Measurements from ENCODE around the gene CFAP119. TPM values are rescaled to one million over a fixed set of nuclear protein-coding genes. Genes with fewer than 3 reads are reported as not detected.
A peak's percentile ranks its signal among the peaks of the same experiment; 100 is the strongest.

Gene CFAP119
- total and polyA plus RNA-seq, 9 of the 15 experiments (the other 6 are each of a cell fraction or from before 2014, with no cell fraction given): 5.5 to 33.7 (median 9.6) TPM

DNA sequence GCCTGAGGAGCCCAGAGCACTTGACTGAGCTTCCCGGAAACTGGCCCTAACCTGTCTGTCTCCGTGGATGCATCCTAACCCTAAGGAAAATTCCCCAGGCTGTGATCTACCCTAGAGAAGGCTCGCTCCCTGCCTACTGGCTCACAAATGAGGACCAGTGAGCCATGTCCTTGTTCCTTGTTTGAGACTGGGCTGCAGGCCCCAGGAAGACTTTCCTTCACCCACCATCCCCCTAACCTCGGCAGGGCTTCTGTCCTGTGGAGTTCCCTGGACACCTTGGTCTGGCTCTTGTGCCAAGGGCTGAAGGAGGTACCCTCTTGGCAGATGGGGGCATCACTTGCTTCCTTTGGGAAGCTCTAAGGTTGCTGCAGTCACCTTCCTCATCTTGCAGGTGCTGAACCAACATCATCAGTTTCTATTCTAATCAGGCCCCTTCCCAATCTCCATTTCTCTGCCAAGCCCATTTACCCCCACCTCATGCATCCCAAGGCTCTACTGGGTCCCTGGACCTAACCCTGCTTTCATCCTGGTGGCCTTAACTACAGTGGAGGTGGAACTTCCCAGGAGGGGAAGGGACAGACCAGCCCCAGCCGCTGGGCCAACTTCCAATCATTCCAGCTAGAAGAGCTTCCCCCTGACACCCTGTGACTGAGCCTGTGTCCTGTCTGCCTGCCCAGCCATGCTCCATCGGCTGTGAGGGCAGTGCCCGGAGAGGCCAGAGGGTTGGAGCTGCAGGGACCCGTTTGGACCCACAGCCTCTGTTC, 12.7 kb upstream of the CFAP119 start:
- no peaks in the 10 kb centered on the region for H3K27me3 ChIP-seq (ENCODE audit: control insufficient read depth in 2 of 2, insufficient read depth in 2 of 2, low read length in 2 of 2)
- H3K9ac ChIP-seq (ENCODE audit: insufficient read depth in 1 of 2, low read depth in 2 of 2, low read length in 2 of 2): peak overlapping the region; percentile 97 to 98
- DNase-seq (ENCODE audit: extremely low read depth in 1 of 4, low spot score in 3 of 4) (no peak), FAIRE-seq (no peak), ATAC-seq (no peak)
- WGBS (ENCODE audit: insufficient coverage, low coverage, missing lambda C conversion rate): 56% methylated on average over 7 of the region's 8 CpGs
- H2AFZ ChIP-seq (ENCODE audit: low read depth, low read length): no peak overlapping the region
- H3K79me2 ChIP-seq (ENCODE audit: control insufficient read depth, insufficient read depth, low read length): peaks cover 33% of the 10 kb centered on the region
- H3K4me1 ChIP-seq (replicated peaks in 1 of 2; ENCODE audit: control insufficient read depth in 2 of 2, insufficient read depth in 2 of 2, low read length in 2 of 2): peaks cover 27 to 49% of the 10 kb centered on the region in 2 experiments
- in situ Hi-C loops (cut with MboI) (no loop called here), intact Hi-C loops (cut with micrococcal nuclease) (loop anchor here (5.0 to 10.0 kb wide), 2 partner anchors 60 to 148 kb away; partner anchors contain the start of gene FBXL19)
- H3K9me1 ChIP-seq (ENCODE audit: control insufficient read depth, insufficient read depth, low read length): no peaks in the 10 kb centered on the region
- H3K9me3 ChIP-seq (replicated peaks; ENCODE audit: control insufficient read depth, insufficient read depth, low read depth, low read length): no peaks in the 10 kb centered on the region
- peak overlapping the region; percentile 94; the same call in 1 of the 3 replicates for H3K27ac ChIP-seq (ENCODE audit: extremely low read depth, low read depth, low read length)
- peaks cover 5% of the 10 kb centered on the region; the same call in 1 of the 2 replicates for H4K20me1 ChIP-seq (replicated peaks; ENCODE audit: control insufficient read depth, insufficient read depth, low read length)
- BruUV-seq (replicated peaks): no TSS peak
- peaks cover 57% of the 10 kb centered on the region; the same call in 2 of the 3 replicates for H3K36me3 ChIP-seq (ENCODE audit: control insufficient read depth, insufficient read depth, low read length)
- POLR2A ChIA-PET: interaction anchor here (0.6 to 2.6 kb wide), 19 partner anchors 8 to 723 kb away, joined by 3 to 19 read pairs (median 4); partner anchors contain the start of genes PHKG2 and ZNF629
- CTCF ChIA-PET (ENCODE audit: low intra/inter-chr PET ratio): no interaction called here
- TF ChIP-seq XRCC5 (IDR thresholded peaks at IDR 0.05; ENCODE audit: low read depth, low read length): peak; percentile 11; the same call in 1 of the 2 replicates
- TF ChIP-seq ZNF140 (CRISPR knock-in tag; IDR thresholded peaks at IDR 0.05): no peak
- H3K4me3 ChIP-seq: peak overlapping the region; percentile 66
- H3K4me2 ChIP-seq (ENCODE audit: insufficient read depth, low read length): peak overlapping the region; percentile 95

DNA sequence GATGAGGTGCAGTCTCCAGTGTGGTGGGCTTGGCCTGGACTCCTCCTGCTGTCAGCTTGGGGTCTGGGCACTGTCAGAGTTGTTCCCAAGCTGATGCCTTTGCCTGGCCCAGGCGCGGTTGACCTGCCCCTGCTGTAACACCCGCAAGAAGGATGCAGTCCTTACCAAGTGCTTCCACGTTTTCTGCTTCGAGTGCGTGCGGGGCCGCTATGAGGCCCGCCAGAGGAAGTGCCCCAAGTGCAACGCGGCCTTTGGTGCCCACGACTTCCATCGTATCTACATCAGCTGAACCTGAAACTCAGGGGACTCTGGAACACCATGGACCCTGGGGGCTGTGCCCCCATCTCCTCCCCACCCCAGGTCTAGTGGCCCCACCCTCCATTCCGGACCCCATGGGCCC, 12.0 kb upstream of the CFAP119 start:
- Histone ChIP-seq H3K36me3 (ENCODE audit: control insufficient read depth, insufficient read depth, low read length) (peaks cover 63% of the 10 kb centered on the region; the same call in 2 of the 3 replicates), H3K9ac (ENCODE audit: insufficient read depth in 1 of 2, low read depth in 2 of 2, low read length in 2 of 2) (0 out of 4 replicates have a peak overlapping the region, but pooled peaks of 1 of the 2 experiments have one; percentile 14), H2AFZ (ENCODE audit: low read depth, low read length) (no peak overlapping the region), H3K79me2 (ENCODE audit: control insufficient read depth, insufficient read depth, low read length) (peaks cover 28% of the 10 kb centered on the region), H3K27me3 (ENCODE audit: control insufficient read depth in 2 of 2, insufficient read depth in 2 of 2, low read length in 2 of 2) (no peaks in the 10 kb centered on the region), H3K9me1 (ENCODE audit: control insufficient read depth, insufficient read depth, low read length) (no peaks in the 10 kb centered on the region), H3K4me1 (replicated peaks in 1 of 2; ENCODE audit: control insufficient read depth in 2 of 2, insufficient read depth in 2 of 2, low read length in 2 of 2) (peaks cover 24 to 43% of the 10 kb centered on the region in 2 experiments), H4K20me1 (replicated peaks; ENCODE audit: control insufficient read depth, insufficient read depth, low read length) (peaks cover 5% of the 10 kb centered on the region; the same call in 1 of the 2 replicates), H3K27ac (ENCODE audit: extremely low read depth, low read depth, low read length) (no peak overlapping the region), H3K4me2 (ENCODE audit: insufficient read depth, low read length) (no peak overlapping the region), H3K9me3 (replicated peaks; ENCODE audit: control insufficient read depth, insufficient read depth, low read depth, low read length) (no peaks in the 10 kb centered on the region), H3K4me3 (no peak overlapping the region)
- FAIRE-seq (no peak), DNase-seq (ENCODE audit: extremely low read depth in 1 of 4, low spot score in 3 of 4) (no peak), ATAC-seq (no peak)
- POLR2A ChIA-PET: interaction anchor here (0.7 to 2.6 kb wide), 8 partner anchors 9 to 147 kb away, joined by 3 to 19 read pairs (median 4); partner anchors contain the start of genes PHKG2 and ZNF629
- intact Hi-C loops (cut with micrococcal nuclease): loop anchor here (10.0 kb wide), 1 partner anchor 59 kb away; no protein-coding TSS in a partner anchor
- TF ChIP-seq ZNF311 (CRISPR knock-in tag; IDR thresholded peaks at IDR 0.05): no peak
- peak; percentile 53; the same call in 1 of the 2 replicates for TF ChIP-seq POLR2G (IDR thresholded peaks at IDR 0.05; ENCODE audit: low read depth, low read length)
- TF ChIP-seq, protein P1, sequence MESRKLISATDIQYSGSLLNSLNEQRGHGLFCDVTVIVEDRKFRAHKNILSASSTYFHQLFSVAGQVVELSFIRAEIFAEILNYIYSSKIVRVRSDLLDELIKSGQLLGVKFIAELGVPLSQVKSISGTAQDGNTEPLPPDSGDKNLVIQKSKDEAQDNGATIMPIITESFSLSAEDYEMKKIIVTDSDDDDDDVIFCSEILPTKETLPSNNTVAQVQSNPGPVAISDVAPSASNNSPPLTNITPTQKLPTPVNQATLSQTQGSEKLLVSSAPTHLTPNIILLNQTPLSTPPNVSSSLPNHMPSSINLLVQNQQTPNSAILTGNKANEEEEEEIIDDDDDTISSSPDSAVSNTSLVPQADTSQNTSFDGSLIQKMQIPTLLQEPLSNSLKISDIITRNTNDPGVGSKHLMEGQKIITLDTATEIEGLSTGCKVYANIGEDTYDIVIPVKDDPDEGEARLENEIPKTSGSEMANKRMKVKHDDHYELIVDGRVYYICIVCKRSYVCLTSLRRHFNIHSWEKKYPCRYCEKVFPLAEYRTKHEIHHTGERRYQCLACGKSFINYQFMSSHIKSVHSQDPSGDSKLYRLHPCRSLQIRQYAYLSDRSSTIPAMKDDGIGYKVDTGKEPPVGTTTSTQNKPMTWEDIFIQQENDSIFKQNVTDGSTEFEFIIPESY (CRISPR knock-in tag; IDR thresholded peaks at IDR 0.05): peak; percentile 55; the same call in 1 of the 2 replicates
- TF ChIP-seq RBFOX2 (IDR thresholded peaks at IDR 0.05; ENCODE audit: low read depth, low read length): peak; percentile 51; the same call in 1 of the 2 replicates
- TF ChIP-seq HOXB6 (CRISPR knock-in tag; IDR thresholded peaks at IDR 0.05; ENCODE audit: borderline replicate concordance): no peak
- no peak for TF ChIP-seq MAFK (IDR thresholded peaks at IDR 0.05; ENCODE audit: low read length)
- TF ChIP-seq MTA1 (IDR thresholded peaks at IDR 0.05; ENCODE audit: borderline replicate concordance): no peak
- CTCF ChIA-PET (ENCODE audit: low intra/inter-chr PET ratio): no interaction called here
- no TSS peak for BruUV-seq (replicated peaks)
- in situ Hi-C loops (cut with MboI): no loop called here
- 87% methylated on average over 11 of the region's 14 CpGs for WGBS (ENCODE audit: insufficient coverage, low coverage, missing lambda C conversion rate)

All from K562 (cell line).